Measurements from ENCODE around the gene ESX1.

- no peak for TF ChIP-seq CTCF (conservative IDR thresholded peaks at IDR 0.05; ENCODE audit: low read depth, low read length)
- TF ChIP-seq CHD1 (IDR thresholded peaks at IDR 0.05; ENCODE audit: low read depth, low read length), result no peak
These were observed 25.9 kb upstream of the ESX1 start for GRCh38 chrX:104280609-104281008.

Data from IMR-90 (cell line).